Muscle of back (tissue), 13 donors: ENCODE measurements around the gene DNMT3A. TPM values are rescaled to one million over a fixed set of nuclear protein-coding genes. Genes with fewer than 3 reads are reported as not detected.

Source experiments
- DNase-seq, 3 donors: peaks; one replicate each; pipeline versions ENCODE4 v3.0.0 to v3.0.0-alpha.2; 2013
- long read RNA-seq, 9 donors: transcript quantifications; one replicate each; lab custom pipeline, GENCODE V29; 2026
- polyA plus RNA-seq, 10 donors: library from polyadenylated mRNA; unstranded; fragments of 120-200 nt; gene quantifications; one replicate each; pipeline ENCODE4 v1.2.1, GENCODE V29; 2013; ENCODE audit not compliant: insufficient read length in 10 of 10

Gene DNMT3A
- 10 to 100 TPM; 45.6 to 60.4 (median 51.7) TPM for polyA plus RNA-seq
- long read RNA-seq, donor 1, partial matches to known transcripts, result 0 of 5 reads
- long read RNA-seq, donor 1, other reads (novel, unspliced or antisense), result 0 of 5 reads
- long read RNA-seq, donor 2, partial matches to known transcripts, result 0 of 3 reads
- long read RNA-seq, donor 2, other reads (novel, unspliced or antisense), result 0 of 3 reads
- long read RNA-seq, donor 3, result 0 reads
- long read RNA-seq, donor 4, partial matches to known transcripts, result 0 of 2 reads
- long read RNA-seq, donor 4, other reads (novel, unspliced or antisense), result 0 of 2 reads
- long read RNA-seq, donor 5, partial matches to known transcripts, result 0 of 2 reads
- long read RNA-seq, donor 5, other reads (novel, unspliced or antisense), result 0 of 2 reads
- long read RNA-seq, donor 6, partial matches to known transcripts, result 0 of 3 reads
- long read RNA-seq, donor 6, other reads (novel, unspliced or antisense), result 0 of 3 reads
- long read RNA-seq, donor 7, result 0 reads
- long read RNA-seq, donor 8, partial matches to known transcripts, result 0 of 2 reads
- long read RNA-seq, donor 8, other reads (novel, unspliced or antisense), result 0 of 2 reads
- long read RNA-seq, donor 9, result 0 reads

DNA sequence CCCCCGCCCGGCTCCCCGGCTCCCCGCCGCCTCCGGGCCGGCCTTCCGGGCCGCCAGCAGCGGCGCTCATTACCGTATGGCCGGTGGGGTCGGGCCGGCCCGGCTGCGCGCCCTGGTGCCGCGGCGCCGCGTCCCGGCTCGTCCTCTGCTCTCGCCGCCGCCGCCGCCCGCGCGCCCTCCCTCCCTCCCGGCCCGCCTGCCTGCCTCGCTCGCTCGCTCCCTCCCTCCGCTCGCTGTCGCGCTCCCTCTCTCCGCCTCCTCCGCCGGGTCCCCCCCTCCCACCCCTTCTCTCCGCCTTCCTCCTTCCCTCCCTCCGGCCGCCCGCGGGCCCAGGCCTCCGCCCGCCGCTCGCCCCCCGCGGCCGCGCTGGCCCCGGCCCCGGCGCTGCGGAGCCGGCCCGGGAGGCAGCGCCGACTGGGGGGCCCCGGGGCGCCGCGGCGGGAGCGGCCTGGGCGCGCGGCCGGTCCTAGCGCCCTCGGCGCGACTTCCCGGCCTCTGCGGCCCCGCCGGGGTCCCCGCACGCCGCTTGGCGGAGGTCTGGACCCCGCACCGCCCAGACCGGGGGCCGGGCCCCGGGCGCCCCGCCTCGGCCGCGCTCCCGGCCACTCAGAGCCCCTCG lies at the start of gene DNMT3A:
Gene DNMT3A, minus strand, starts transcription at position 173 of the 619 bp plus-strand sequence. CDS start 27,941 bp downstream, outside the sequence.
- peak; percentile 63 to 94 (median 88) for DNase-seq

DNA sequence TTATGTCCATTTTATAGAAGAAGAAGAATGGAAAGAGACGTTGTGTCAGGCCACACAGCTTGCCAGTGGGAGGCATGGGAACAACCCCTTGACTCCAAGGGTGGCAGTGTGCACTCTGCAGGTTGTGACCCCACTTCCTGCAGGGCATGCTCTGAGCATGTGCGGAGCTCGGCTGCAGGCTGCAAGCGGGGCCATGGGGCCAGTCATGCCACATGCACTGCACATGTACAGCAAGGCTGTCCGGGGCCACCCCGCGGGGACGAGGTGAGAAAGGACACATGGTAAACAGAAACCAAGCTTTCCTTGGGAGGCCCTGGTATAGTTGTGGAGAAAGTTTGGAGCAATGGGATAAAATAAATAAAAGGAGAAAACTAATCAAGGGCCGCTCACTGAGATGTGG lies 47.4 kb upstream of the DNMT3A start:
- DNase-seq, result no peak

DNA sequence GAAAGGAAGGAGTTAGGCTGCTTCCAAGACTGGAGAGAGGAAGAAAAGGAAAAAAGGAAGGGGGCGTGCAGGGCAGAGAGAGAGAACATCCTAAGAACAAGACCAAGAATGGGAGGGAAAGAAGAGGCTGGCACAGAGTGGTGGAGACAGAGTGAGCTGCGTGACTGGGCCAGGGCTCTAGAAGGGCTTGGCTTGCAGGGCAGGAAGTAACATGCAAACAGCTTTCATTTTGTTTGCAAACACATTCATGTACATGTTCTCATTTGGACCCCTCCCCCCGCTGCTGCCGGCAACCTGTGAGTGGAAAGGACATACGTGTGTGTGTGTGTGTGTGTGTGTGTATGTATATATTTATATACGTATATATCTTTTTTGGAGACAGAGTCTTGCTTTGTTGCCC lies 46.8 kb upstream of the DNMT3A start:
- no peak for DNase-seq

GRCh38 chr2:25387876-25388449 lies 46.2 kb upstream of the DNMT3A start:
- no peak for DNase-seq

GRCh38 chr2:25386971-25387875 lies 45.5 kb upstream of the DNMT3A start:
- no peak for DNase-seq

- no peak for DNase-seq
These were observed 44.2 kb upstream of the DNMT3A start for GRCh38 chr2:25385910-25386309.

- no peak for DNase-seq
These were observed 42.1 kb upstream of the DNMT3A start for GRCh38 chr2:25383806-25384205.

DNA sequence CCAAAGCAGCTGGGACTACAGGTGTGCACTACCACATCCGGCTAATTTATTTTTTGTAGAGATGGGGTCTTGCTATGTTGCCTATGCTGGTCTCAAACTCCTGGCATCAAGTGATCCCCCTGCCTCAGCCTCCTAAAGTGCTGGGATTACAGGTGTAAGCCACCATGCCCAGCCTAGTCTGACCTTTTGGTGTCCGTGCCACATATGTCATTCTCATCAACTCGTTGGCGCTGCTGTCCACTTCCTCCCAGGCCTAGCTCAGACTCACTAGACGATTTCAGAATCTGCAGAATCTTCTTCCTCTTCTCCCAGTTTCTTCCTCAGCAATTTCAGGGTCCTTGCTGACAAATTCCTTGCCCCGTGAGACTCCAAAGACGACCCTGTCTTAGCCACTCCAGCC lies 39.8 kb upstream of the DNMT3A start:
- no peak for DNase-seq

DNA sequence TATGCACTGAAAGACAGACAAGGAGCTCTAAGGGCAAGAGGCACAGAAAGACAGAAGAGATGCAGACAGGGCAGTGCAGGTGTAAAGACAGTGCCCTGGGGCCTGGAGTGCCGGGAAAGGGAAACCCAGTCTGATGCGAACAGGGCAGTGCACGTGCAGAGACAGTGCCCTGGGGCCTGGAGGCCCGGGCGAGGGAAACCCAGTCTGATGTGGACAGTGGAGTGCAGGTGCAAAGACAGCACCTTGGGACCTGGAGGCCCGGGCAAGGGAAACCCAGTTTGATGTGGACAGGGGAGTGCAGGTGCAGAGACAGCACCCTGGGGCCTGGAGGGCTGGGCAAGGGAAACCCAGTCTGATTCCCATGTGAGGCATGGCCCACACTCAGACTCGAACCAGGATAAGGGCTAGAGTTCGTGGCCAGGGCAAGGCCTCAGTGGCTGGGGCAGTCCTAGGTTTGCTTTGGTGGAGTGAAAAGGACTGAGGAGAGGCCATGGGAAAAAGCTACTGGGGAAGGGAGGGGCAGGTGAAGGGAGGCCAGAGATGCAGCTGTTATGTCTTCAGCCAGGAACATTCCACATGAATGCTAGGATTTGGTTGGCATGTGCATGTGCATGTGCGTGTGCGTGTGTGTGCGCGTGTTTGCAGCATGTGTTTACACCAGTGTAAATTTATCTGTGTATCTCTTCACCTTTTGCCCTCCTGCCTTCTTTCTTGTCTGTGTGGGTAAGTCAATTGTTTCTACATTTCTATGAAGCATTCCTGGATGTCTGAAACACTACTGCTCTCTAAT lies 39.1 kb upstream of the DNMT3A start:
- DNase-seq, result peak; percentile 59 to 73 (median 67)

DNA sequence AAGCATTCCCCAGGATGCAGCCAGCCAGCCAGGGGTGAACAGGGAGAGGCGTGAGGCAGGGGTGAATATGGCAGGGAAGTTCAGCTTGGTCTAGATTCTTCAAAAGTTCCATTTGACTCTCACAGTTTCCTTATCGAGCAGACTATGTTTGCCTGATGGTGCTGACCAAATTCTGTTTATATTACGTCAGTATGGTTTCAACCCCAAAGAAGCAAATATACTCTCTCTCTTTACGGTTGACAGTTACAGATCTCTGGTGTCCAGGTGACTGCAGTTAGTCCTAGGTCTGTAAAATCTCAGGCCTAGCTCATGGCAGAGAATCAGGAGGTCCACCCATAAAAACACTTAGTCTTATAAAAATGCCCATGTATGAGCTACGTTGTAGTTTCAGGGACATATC lies 38.3 kb upstream of the DNMT3A start:
- DNase-seq, result no peak

- no peak for DNase-seq
These were observed 37.8 kb upstream of the DNMT3A start for GRCh38 chr2:25379535-25379934.

DNA sequence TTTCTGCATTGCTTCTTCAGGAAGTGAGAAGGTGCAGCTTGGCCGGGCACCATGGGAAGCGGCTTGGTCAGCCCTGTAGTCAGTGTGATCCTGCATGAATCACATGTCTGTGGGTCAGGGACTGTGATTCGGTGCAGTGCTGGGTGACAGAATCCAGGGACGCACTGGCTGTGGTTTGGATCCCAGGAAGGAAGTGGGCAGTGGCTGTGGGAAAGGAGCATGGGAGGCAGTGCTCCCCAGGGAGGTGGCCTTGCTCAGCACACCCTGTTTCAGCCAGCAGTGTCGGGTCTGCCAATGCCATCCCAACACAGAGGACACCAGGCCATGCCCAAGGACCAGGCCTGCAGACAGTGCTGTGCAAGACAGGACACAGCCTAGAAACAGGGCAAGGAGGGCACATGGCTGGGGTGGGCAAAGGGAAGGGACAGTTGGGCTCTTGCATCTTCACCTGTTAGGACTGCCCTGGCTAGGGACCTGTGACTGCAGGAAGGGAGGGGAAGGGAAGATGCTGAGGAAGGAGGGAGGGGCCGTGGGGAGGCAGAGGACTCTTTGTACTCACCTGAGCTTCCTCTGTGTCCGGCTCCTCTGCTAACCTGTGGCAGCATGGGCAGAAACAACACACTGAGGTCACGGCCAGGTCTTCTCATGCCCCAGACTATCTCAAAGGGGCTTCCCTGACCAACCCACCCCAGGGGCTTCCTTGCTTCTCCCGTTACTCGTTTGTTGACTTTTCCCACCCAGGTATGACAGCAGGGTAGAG lies 37.2 kb upstream of the DNMT3A start:
- DNase-seq, result no peak

- DNase-seq, result no peak
These were observed 36.2 kb upstream of the DNMT3A start for GRCh38 chr2:25377822-25378421.

DNA sequence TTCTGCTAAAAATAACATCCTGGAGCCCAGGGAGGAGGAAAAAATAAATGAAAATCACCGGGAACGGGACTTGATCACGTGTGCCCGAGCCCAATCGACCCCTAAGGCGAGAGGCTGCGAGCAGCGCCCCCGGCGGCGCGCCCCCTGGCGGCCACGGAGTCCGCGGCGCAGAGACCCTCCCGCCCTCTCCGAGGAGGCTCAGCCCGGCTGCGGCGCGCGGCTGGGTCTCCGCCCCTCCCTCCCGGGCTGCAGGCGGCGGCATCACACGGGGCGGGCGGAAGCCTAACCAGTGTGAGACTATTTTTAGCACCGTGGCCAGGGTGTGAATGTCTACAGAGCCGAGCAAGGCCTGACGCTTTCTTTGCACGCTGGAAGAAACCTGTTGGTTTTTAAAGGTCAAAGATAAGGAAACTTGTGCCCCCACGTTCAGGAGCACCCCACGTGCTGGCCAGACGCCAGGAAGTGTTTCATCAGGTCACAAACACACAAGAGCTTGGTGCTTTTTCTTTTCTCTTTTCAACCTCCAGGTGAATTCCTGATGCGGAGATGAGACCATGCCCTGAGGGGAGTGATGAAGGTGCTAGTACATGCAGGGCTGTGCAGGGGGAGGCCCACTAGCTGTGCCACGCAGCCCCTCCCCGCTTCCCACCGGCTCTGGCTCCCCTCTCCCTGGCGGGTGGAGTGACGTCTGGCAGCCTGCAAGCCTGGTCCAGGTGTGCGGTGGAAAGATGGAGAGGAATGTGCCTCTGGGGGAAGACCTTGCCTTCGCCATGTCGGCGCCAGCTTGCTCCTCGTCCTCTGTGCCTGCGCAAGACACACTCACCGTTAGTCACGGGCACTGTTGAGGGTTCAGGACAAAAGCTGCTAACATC lies 35.3 kb upstream of the DNMT3A start:
- DNase-seq, result peak; percentile 88 to 93 (median 90)

DNA sequence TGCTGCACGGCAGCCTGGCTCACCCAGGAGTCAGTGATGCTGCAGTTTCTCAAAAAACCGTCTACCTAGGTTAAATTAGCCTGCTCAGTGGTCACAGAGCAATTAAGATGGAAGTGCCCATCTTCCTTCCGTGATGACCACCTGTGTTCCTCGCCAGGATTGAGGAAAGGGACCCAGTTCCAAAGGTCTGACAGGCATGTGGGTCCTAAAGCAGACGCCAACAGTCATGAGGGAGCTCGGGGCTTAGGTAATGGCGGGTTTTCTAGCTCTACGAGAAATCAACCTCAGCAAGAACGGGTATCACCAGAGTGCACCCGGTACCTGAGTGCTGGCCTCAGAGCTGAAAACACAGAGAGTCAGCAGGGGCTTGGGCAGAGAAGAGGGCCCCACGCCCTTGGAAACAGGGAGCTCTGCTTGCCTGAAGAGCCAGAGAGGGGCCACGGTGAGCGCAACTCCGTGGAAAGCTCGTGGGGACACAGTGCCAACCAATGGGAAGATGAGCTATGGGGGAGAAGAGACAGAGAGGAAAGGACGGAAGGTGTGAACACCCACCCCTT lies 34.3 kb upstream of the DNMT3A start:
- DNase-seq, result no peak

GRCh38 chr2:25375371-25375988 lies 33.8 kb upstream of the DNMT3A start:
- DNase-seq, result no peak

- no peak for DNase-seq
These were observed 33.1 kb upstream of the DNMT3A start for GRCh38 chr2:25374827-25375226.

DNA sequence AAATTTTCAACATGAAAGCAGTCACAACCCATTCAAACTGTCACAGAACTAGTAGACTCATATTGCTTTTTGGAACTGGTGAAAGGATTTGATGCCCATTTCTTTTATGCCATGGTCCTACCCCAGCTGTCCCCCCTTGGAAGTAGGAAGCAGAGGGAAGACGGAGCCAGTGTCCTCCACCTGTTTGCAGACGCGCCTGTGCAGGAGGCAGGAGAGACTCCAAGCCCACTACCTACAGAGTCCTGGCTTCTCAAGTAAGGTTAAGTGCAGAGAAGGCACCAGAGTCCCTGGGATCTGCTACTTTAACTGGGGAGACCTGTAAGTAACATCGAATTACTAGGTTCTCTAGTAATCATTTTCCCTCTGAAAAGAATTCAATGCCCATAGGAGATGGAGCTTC lies 32.7 kb upstream of the DNMT3A start:
- no peak for DNase-seq
